Activated CD4-positive, CD25-positive, alpha-beta regulatory T cell treated with anti-CD3 and anti-CD28 coated beads, Interleukin-2, amount 50 U/mL, for 16 hours (primary cell): Measurements from ENCODE around the gene FCRL6.

ENCODE experiments used
- DNase-seq: peaks from one replicate; pipeline ENCODE4 v3.0.0-alpha.2; 2020; ENCODE audit warnings: low read depth, low spot score

FCRL6 gene, protein sequence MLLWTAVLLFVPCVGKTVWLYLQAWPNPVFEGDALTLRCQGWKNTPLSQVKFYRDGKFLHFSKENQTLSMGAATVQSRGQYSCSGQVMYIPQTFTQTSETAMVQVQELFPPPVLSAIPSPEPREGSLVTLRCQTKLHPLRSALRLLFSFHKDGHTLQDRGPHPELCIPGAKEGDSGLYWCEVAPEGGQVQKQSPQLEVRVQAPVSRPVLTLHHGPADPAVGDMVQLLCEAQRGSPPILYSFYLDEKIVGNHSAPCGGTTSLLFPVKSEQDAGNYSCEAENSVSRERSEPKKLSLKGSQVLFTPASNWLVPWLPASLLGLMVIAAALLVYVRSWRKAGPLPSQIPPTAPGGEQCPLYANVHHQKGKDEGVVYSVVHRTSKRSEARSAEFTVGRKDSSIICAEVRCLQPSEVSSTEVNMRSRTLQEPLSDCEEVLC

DNA sequence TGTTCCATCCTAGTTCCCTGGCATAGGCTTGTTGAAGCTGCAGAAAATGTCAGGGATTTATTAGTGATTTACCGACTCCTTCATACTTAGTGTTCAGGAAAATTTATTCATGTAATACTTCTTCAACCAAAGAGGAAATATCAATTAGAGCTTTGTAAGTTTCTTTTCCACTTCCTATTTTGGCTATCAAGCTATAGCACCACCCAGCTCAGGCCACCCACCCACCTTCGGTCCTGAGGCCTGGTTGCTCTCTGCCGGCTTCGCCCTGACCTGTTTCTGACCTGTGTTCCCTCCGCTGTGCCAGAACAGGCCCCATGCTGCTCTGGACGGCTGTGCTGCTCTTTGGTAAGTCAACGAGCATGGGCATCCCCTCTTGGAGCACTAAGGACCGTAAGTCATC is at the start of gene FCRL6:
Gene FCRL6 (plus strand): TSS at position 250 of the 400 bp plus-strand sequence. CDS start 65 bp downstream, at position 315.
- DNase-seq = no peak

DNA sequence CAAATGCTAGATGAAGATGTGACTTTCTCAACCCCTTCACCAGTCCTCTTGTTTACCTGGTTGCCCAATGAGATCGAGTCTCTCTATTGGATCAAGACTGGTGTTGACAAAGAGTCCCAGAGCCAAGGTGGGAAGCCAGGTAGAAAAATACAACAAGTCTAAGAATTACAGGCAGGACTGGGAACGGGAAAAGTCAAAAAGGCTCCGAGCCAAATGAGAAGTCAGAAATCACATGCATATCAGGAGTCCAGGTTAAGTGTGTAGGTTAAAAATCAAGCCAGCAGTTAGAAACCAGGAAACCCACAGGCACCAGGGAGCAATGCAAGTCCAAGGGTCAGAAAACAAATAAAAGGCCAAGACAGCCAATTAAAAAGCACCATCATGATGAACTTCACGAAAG is 48.8 kb upstream of the FCRL6 start:
- DNase-seq = no peak

DNA sequence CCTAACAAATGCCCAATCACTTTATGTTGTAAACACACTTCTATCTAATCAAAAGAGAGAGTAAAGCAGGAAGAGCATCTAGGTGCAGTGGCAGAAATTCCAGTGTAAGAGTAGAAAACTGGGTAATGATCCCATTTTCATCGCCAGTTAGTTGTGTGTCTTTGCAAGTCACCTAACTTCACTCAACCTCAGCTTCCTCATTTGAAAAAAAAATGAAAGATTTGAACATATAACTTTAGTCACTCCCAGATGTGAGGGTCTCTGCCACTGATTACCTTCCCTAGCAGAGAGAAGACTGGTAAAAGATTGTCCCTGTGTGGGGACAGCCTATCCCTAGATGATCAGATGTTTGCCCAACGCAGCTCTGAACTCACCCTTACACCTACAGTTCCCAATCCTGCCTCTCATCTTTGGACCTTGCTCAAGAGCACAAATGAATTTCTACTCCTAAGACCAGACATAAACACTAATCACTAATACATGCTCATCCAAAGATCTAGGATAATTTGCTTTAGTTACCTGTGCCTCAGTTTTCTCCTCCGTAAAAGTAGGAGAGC is 46.6 kb upstream of the FCRL6 start:
- no peak for DNase-seq

DNA sequence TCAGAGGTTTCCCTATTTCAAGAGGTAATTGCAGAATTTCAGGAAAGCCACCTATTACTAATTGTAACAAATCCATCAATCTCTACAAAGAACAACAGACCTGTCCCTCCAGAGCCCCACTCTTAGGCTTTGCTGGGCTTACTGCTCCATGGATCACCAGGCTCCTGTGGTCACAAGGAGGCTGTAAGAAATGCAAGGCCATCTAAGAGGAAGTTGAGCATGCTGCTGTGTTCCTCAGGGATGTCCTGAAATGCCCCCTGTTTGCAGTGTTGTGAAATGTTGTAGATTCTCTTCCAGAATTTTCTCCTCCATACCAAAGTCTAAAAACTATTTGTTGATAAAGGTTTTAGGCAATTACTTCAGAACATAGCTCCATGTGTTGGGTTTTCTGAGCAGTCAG is 45.8 kb upstream of the FCRL6 start:
- DNase-seq = no peak

DNA sequence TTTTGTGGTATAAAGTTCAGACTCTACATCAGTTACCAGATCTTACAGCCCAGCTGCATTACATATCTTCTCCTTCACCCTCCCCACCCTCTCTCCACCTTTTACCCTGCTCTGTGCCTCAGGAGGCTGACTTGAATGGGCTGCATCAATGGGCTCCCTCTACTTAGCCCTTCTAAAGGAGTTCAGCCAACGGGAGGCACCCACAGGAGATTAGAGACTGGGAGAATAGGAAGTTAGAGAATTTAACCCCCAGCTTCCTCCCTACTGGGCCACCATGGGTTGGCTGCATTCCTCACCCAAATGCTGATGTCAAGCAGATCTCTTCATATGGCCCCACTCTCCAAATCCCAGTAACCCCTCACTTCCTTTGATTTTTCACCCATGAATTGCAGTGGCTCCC is 38.5 kb upstream of the FCRL6 start:
- no peak for DNase-seq

DNA sequence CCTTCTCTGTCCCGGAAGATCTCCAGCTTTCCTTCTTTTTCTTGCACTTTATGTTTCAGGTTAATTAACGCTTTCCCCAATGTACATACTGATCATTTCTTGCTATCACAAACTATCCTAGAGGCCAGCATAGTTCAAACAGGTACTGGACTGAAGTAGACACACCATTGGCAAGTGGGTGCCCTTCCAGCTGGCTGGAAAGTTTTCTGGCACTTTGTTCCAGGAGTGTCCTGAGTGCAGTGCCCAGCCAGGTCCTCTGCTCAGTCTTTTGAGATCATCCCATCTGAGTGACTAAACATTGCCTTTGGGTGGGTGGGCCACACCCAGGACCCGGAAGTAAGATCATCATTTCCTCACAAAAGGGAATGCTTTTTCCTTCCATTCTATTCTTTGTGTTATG is 36.4 kb upstream of the FCRL6 start:
- no peak for DNase-seq

DNA sequence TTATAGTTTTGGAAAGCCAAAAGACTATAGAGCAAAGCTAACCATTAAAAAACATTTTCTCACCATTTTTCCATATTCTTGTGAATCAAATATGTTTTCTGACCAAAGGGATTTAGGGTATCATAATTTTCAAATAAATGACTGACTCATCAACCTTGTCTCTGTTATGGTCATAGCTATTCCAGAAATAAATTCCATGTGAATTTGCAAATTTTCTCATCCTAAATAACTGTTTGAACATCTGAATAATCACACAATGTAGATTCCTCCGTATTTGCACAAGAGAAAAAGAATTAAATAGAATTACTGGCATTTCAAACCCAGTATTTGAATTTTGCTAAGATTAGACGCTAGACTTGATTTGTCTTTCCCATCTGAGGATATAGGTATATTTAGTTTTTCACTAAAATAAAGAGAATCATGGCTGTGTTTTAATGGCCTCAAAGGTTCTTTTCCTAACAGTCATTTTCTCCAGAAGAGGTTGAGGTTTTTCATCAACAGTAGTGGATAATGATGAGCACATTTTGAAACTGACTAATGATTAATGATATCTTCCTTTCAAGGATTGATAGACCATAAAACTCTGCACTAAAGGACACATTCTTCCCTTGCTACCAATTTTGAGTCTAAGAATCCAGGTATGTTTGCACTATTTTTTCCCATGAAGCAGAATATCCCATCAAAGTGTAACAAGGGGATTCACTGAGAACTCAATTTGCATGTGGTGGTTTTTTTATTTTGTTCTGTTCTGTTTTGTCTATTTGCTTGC is 30.8 kb upstream of the FCRL6 start:
- no peak for DNase-seq

DNA sequence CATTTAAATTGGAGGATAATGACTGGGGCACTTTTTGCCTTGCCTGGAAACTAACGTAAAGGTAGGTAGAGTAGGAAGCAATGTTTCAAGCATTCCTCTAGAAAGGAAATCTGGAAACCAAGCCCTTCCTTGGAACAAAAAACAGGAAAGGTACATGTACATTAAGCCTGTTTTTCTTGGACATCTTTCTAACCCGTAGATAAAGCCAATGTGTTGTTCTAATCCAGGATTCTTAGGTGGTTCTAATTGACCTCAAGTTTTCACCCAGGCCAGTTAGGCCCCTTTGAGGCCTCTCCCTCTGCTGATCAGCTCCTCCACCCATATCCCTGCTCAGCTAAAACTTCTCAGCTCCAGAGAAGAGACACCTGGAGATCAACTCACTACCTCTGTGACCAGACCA is 27.7 kb upstream of the FCRL6 start:
- no peak for DNase-seq

DNA sequence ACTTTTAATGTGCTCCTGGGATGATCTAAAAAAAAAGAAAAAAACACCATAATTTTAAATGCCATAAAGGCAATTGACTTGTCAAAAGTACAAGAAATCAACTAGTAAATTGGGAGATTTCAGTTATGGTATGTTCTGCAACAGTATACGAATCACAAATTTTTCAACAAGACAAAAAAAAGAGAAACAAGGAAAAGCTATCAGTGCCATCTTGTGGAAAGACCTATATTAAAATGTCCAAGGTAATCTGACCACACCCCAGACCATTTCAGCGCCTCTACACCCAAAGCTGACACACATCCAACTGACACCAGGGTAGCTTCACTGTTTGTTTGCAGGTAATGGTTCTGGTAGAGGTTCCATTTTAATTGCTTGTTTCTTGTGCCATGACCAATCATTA is 26.4 kb upstream of the FCRL6 start:
- no peak for DNase-seq

DNA sequence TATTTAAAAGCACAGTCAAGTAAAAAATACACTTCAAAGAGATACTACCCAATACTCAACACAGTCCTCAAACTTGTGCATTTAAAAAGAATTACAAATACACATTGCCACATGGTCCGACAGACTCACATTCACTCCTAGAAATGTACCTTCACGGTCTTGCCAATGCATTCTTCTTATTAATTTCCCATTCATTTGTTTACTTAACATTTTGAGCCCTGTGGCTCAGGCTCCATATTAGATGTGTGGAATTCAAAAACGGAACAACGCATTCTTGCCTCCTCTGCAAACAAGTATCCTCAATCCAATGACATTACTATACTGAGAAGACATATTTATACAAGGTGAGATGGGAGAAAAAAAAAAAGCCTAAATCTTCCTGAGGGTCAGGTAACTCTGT is 23.9 kb upstream of the FCRL6 start:
- no peak for DNase-seq

DNA sequence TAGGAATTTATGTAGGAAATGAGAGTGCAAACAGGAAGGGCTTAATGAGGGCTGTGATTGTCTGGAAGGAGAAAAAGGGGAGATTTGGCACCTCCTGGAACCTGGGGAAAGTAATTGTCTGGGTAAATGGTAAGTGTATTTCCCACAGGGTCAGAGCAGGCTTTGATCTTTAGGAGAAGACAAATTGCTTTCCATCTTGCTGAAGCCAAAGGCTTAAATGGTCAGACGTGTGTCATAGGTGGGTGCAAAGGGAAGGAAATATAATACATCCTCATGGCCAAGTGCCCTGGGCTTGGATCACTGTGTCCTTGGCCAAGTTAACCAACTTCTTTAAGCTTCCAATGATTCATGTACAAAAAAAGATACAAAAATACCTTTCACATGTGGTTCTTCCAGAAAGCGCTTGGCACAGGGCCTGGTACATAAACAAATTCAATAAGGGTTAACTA is 22.7 kb upstream of the FCRL6 start:
- no peak for DNase-seq

DNA sequence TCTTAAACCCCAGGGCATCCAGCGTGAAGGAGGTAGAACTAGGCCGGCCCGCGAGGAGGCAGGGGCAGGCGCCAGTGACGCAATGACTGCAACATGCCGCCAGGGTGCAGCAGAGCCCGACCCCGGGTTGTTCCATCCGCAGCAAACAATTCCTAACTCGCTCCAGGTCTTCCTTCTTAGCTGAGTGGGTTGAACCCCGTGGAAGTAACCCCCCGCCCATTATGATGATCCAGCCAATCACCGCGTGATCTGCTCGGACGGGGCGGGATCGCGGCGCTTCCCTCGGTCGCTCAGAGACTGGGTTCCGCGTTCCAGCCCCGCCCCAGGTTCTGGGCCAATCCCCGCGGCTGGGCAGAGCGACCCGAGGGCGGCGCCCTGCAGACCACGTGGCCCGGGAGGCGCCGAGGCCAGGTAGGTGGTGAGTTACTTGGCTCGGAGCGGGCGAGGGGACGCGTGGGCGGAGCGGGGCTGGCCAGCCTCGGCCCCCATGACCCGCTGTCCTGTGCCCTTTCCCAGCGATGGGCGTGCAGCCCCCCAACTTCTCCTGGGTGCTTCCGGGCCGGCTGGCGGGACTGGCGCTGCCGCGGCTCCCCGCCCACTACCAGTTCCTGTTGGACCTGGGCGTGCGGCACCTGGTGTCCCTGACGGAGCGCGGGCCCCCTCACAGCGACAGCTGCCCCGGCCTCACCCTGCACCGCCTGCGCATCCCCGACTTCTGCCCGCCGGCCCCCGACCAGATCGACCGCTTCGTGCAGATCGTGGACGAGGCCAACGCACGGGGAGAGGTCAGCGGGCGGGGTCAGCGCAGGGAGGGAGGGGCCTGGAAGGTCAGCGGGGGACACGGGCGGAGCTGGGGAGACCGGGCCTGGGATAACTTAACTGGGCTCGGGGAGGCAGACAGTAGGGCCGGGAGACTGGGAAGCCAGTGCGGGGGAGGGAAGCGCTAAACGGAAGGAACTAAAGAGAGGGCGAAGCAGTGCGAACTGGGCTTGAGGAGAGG is 21.3 kb upstream of the FCRL6 start, which contains the start of gene DUSP23:
Gene DUSP23 (plus strand): TSS at position 380 of the 1,000 bp plus-strand sequence. CDS start 139 bp downstream, at position 519.
- peak; percentile 90 for DNase-seq

DNA sequence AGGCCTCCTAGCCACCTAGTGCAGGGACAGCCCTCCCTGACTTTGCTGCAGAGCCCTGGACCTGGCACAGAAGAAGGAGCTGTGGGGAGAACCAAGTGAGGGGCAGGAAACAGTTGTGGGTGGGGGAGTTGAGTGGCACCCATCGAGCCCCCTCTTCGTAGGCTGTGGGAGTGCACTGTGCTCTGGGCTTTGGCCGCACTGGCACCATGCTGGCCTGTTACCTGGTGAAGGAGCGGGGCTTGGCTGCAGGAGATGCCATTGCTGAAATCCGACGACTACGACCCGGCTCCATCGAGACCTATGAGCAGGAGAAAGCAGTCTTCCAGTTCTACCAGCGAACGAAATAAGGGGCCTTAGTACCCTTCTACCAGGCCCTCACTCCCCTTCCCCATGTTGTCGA is 20.2 kb upstream of the FCRL6 start:
- no peak for DNase-seq

DNA sequence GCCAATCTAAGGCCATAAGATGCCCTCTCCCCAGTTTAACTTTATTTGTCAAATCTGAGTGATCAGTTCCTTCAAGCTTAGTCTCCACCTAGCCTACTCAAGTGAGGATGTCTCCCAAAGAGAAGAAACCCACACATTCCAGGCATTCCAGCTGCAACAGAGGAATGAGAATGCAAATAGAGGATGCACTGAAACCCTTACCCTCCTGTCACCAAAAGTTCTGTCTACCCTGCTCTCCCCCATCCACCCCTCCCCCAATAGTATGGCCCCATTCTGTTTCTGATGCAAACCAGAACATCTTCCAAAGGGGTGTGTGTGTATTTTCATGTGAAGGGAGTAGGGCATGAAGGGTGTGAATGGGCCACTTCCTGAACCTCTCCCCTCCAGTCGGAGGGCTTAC is 18.4 kb upstream of the FCRL6 start:
- DNase-seq = no peak

DNA sequence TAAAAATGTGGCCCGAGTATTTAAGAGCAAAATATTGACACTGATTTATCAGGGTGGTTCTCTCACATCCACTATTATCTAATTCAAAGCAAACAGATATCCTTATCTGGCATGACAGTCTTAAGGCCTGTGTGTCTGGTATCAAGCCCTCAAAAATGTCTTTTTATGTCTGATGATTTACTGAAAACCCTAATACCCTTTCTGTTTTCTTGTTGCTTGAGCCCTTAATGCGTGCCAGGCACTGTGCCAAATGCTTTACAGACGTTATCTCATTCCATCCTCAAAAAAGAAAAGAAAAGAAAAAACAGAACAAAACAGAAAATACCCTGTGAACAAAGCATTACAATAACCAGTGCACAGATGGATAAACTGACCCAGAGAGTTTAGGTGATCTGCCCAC is 15.7 kb upstream of the FCRL6 start:
- no peak for DNase-seq

DNA sequence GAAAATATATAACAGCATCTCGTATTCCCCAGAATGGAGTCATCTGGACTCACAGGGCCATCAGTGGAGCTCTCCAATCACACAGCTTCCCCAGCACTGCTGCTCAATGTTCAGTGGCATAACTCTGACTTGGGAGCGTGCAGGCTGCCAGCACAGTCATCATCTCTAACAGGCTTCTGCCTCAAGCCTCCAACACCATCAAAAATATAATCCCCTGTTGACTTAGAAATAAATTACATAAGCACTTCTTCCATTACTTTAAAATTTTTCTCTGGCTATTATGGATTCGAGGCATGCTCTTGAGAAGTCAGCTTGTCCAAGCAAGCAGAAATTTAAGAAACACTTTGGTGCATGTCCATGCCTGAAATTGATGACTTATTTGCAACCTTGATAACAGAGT is 15.2 kb upstream of the FCRL6 start:
- no peak for DNase-seq

DNA sequence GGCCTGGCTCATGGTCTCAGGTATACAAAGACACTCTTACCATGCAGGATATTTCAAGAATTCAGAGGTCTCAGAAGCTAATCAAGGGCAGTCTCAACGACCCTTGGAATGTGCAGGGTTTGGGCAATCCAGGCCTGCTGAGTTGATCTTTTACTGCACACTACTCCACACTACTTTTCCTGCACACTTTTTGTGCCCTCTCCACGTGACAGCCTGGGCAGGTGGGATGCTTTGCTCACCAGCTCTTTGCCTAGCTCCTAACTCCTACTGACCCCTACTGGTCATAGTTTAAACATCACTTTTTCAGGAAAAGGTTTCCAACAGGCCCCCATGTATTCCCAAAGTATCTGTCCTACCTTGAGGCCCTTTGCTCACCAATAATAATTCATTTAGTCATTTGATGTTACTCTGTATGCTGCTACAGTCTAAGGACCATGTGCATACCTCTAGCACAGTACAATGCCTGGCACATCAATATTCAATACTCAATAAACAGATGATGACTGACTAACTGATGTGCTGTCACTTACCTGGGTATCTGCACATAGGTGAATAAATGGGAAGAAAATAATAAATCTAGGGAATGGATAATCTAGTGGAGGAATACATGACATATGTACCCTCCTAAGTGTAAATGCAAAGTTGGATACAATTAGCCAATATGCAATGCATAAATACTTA is 11.8 kb upstream of the FCRL6 start:
- DNase-seq = no peak

DNA sequence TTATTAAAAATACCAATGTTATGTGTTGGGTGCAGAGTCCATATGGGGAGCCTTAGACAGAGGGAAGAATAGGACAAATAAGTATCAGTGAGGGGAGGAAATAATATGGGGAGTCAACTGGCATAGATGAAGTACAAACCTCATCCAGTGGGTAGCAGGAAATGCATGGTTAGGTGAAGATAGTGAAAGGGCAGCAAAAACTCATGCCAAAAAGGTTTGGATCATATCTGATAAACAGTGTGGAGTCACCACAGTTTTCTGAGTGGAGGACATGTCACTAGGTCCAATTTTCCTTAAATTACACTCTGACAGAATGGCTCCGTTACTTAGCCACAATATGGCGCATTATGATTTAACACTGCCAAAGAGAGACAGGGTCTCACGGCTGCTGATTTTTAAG is 11.1 kb upstream of the FCRL6 start:
- DNase-seq = no peak

DNA sequence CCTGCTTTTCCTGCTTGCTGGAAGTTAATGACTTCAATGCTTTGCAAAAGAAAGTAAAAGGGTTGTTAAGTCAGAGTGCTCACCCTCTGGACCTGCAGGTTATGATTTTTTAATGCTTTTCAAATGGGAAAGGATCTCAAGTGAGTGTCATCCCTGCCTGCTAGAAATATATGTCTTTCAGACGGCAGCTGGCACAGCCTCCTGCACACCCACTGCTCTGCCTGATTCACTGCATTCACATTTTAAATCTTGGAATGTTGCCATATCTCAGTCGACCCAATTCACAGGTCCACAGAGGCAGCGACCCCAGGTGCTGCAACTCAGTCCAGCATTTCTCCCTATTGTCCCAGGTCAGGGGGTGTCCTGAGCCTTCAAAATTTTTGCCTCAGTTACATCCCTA is 10.7 kb upstream of the FCRL6 start:
- no peak for DNase-seq

DNA sequence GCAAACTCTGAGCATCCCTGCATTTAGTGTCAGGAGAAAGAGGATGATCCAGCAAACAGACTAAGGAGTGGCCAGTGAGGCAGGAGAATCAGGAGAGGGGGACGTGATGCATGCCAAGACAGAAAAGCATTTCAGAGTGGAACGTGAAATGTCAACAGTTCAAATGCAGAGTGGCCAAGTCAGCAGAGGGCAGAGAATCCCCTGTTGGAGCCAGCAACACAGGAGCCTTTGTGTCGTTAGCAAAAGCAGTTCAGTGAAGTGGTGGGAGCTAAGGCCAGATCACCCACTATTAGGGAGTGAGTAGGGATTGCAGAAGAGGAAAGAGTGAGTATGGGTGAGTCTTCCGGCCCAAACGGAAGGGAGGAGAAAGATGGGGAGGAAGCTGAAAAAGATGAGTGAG is 6.6 kb upstream of the FCRL6 start:
- no peak for DNase-seq

DNA sequence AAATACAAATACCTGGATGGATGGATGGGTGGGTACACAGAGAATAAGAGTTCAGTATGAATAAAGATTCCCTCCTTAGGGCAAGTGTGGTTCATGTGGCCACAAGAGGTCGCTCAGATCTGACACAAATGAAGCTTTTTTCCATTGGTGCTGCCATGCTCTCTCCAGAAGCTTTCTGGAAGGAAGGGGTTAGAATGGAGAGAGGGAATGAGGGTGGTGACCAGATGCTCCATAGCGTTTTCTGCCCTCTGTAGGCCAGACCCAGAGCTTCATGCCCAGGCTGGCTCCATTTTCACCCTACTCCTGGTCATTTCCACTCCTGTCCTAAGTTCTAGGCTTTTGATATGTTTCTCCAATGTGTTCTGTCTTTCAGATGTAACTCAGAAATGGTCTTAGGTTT is 3.3 kb upstream of the FCRL6 start:
- no peak for DNase-seq
